ENCODE data around the gene TECR.
"Not testable (repeated sequence)": the region's sequence is repeated elsewhere in the genome, so short reads cannot be mapped to it uniquely, and the experiment has no call there.

TECR gene

DNA sequence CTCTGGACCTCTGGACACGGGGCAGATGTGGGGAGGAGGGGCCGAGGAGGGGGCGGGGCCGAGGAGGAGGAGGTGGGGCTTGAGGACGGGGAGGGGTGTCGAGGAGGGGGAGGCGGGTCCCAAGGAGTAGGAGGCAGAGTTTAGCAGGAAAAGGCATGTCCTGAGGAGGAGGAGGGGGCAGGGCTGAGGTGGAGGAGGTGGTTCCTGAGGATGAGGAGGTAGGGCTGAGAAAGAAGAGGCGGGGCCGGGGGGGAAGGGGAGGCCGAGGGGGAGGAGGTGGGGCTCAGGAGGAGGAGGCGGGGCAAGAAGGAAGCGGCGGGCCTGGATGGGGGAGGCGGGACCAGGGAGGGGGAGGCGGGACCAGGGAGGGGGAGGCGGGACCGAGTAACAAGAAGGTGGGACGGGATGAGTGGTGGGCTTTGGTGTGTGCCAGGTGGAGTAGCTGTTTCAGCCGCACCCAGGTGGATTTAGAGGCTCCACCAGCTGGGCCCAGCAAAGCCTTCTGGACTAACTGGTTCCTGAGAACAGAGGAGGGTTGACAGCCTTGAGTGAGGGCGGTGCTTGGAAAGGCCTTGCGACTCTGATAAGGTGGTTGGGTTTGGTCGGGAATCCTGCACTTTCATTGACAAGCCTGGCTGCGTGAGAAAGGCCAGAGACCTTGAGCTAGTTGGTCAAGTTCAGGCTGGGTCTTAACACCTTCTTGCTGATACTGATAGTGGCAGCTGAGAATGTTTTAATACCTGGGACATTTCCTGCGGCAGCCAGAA is 7.7 kb downstream of the TECR start:
- no peak for DNase-seq (ENCODE audit: low read depth, low spot score)

DNA sequence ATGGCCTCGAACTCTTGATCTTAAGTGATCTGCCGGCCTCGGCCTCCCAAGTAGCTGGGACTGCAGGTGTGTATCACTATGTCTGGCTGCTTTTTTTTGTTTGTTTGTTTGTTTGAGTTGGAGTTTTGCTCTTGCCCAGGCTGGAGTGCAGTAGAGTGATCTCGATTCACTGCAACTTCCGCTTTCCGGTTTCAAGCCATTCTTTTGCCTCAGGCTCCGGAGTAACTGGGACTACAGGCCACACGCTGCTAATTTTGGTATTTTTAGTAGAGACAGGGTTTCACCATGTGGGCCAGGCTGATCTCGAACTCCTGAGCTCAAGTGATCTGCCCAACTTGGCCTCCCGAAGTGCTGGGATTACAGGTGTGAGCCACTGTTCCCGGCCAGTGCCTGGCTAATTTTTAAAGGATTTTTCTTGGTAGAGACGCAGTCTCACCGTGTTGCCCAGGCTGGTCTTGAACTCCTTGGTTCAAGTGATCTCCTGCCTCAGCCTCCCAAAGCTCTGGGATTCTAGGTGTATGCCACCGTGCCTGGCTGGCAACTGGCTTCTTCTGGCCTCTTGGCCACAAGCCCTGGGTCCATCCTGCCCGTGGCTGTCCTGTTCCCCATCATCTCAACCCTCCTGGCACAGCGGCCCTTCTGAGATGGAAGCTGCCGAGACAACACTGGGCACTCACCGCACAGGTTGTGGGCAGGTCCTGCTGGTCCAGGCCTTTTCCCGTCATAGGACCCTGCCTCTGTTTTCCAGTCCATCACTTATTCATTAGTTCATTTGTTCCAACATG is 11.5 kb downstream of the TECR start:
- DNase-seq (ENCODE audit: low read depth, low spot score), result no peak

DNA sequence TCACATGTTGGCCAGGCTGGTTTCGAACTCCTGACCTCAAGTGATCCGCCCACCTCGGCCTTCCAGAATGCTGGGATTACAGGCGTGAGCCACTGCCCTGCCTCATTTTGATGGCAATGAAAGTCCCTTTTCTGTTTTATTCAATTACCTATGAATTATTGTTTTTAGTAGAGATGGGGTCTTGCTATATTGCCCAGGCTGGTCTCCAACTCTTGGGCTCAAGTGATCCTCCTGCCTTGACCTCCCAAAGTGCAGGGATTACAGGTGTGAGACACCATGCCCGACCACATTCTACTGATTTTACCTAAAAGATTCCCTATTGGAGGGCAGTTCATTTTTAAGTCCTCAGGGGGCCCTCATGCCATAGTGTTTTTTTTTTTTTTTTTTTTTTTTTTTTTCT is 12.6 kb downstream of the TECR start:
- not testable (repeated sequence) for DNase-seq (ENCODE audit: low read depth, low spot score)

DNA sequence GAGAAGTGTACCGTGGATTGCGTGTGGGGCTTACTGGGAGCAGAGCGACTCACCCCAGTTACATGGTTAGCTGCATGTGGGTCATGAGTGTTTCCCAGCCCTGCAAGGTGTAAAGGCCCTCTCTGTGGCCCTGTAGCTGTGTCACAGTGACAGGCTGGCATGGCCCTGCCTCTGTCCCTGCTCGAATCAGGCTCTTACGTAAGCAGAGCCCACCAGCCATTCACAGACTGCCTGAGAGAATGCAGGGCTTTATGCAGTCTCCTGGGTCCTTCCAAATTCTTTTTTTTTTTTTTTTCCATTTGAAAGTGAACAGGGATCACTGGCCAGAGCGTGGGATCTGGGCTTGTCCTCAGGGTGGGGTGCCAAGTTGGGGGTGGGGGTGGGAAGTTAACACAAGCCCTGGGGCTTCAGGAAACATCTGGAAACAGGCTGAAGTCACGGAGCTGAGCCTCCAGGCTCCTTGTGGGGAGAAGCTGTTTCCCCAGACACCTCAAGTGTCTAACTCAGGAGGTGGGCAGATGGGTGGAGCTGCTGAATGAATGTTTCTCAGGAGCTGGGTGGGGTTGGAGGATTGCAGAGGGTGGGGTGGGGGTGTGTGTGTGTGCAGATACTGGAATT is 13.4 kb downstream of the TECR start:
- no peak for DNase-seq (ENCODE audit: low read depth, low spot score)

DNA sequence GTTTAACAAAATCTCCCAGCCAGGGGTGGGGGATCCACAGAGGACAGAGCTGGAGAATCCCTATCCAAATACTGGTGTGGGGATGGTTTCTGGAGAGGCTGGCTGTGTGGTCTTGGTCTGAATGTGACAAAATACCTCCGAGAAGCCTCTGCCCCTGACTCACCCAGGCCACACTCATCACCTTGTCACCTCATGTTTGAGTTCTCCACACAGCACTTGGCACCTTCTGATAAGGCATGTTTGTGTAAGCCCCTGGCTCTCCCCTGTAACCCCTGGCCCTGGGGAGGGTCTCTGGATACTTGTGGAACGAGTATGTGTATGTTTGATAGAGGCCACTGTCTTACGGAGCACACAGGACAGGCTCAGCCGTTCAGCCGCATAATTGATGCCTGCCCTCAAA is 14.7 kb downstream of the TECR start:
- no peak for DNase-seq (ENCODE audit: low read depth, low spot score)

DNA sequence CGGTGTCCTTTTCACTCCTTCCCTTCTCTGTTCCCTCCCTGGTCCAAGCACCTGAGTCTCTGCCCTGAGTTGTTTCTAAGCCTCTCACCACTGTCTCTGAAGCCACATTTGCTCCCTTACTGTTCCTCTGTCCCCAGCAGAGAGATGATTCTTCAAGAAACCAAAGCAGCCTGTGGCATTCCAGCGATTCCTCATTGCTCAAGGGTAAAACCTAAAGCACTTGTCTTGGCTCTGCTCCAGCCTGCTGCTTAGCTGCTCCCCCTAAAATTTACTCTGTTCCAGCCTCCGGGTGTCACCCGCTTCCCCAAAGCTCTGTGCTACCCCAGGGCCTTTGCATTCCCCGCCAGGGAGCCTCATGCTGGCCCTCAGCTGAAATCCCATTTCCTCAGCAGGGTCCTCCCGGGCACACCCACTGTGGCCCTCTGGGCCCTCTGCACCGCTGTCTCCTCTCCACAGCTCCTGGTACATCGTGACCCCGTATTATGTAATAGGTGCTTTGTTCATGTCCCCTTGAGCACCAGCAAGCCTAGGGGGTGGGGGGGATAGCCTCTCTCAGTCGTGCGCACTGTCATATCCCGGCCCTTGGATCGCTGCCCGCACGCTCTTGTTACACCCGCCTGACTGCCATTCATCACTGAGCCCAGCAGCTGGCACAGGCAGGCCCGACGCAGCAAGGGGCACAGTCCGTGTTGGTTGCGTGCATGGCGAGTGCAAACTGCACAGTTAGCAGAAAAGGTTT is 15.8 kb downstream of the TECR start:
- no peak for DNase-seq (ENCODE audit: low read depth, low spot score)

DNA sequence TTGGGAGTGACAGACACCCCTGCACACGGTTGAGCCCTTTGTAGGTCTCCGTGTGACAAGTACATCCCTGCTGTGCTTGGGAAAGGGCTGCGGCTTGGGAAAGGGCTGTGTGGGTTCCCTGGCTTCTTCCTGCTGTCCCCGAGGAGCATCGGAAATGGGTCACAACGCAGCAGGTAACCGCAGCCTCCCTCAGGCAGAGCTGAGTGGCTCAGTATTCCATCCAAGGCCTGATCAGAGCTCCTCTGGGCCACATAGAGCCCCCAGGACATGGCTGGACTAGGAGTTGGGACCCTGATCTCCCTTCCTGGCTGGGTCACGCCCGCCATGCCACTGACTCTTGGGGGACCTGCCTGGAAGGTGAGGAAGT is 16.3 kb downstream of the TECR start:
- no peak for DNase-seq (ENCODE audit: low read depth, low spot score)

DNA sequence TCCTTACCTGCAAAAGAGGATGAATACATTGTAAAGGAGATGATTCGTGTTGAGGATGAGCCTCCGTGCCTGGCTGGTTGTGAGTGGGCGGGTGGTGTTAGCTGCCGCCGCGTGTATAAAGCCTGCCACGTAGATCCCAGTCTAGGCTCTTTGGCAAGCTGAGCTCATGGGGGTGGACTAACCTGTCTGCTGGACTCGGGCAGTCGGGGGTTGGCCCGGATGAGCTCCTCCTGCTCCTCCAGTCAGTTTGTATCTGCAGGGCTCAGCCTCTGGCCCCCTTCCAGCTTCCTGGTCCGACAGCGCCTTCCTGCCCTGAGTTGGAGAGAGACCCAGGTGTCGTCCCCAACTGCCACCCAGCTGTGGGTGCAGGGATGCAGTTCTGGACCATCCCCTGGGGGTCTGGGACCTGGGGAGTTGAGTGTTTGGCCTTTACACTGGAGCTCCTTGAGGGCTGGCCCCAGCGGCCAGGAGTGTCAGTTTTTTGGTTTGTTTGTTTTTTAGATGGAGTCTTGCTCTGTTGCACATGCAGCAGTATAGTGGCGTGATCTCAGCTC is 20.9 kb downstream of the TECR start:
- DNase-seq (ENCODE audit: low read depth, low spot score), result no peak

DNA sequence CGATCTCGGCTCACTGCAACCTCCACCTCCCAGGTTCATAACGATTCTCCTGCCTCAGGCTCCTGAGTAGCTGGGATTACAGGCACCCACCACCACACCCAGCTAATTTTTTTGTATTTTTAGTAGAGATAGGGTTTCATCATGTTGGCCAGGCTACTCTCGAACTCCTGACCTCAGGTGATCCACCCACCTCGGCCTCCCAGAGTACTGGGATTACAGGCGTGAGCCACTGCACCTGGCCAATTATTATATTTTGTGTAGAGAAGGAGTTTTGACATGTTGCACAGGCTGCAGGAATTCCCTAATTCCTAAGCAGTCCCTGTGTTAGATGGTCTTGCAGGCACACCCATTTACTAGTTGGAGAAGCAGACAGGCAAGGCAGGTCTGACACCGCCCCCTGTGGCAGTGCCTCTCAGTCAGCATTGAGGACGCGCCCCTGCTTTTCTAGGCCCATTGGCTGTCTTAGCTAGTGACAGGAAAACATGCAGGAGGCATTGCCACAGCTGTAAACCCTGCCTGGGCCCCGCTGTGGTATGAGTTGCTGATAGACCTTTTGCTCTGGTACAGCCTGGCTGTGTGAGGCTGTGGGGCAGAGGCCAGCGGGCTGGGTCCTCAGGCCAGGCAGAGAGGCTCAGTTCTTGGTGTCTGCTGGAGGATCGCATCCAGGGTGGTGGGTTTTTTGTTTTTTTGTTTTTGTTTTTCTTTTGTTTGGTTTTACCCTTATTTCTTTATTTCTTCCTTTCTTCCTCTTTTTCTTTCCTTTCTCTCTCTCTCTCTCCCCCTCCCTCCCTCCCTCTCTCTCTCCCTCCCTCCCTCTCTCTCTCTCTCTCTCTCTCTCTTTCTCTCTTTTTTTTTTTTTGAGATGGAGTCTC is 22.0 kb downstream of the TECR start:
- peak; percentile 50 for DNase-seq (ENCODE audit: low read depth, low spot score)

DNA sequence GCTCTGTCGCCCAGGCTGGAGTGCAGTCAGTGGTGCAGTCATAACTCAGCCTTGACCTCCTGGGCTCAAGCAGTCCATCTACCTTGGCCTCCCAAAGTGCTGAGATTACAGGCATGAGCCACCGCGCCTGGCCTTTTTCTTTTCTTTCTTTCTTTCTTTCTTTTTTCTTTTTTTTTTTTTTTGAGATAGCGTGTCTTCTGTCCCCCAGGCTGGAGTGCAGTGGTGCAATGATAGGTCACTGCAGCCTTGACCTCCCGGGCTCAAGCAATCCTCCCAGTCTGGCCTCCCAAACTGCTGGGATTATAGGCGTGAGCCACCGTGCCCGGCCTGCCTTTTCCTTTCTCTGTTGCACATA is 22.6 kb downstream of the TECR start:
- DNase-seq (ENCODE audit: low read depth, low spot score), result not testable (repeated sequence)

DNA sequence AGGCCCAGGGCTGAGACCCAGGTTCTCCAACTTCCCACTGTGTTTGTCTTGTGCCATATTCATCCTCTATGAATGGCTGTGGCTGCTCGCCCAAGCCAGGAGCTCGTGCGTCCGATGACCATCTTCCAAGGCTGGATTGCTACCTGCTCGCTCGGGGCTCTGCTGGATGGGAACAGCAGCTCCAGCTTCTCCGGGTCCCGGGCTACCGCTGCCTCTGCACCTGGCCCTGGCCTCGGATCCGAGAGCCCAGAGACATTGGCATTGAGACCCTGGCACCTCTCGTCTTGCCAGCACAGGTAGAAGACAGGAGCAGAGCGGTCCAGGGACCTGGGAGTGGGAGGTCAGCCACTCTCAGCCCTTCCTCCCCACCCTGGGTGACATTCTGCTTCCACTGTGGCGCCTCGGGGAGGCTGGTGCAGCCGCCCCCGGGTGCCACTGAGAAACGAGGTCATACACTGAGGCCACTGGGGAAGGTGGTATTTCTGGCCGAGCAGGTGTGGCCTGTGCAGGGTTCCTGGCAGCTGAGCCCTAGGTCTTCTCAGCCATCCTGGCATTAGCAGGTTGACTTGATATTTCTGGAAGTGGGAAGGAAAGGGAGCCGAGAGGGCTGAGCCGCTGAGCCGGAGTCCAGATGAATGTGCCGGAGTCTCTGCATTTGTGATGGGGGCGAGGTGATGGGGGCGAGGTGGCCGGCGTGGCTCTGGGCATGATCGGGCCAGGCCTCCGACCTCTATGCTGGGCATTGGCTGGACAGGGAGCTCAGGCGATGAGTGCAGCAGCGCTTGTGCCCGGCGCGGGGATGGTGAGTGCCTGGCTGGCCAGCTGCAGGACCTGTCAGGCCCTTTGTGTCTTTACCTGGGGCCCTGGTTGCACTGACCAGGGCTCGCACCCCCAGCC is 23.9 kb downstream of the TECR start:
- DNase-seq (ENCODE audit: low read depth, low spot score), result no peak

DNA sequence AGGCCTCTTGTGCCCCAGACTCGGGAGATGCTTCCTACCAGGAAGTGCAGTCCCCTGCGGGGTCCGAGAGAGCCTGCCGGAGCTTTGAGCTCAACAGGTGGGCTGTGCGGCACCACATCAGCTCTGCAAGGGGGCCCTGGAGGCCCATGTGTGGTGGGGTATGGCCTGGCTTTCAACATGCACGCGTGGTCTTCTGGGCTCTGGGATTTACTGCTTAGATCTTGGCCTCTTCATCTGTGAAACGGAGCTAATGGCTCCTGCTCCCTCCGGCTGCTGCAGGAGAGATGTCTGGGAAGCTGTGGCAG is 24.5 kb downstream of the TECR start:
- DNase-seq (ENCODE audit: low read depth, low spot score), result no peak

DNA sequence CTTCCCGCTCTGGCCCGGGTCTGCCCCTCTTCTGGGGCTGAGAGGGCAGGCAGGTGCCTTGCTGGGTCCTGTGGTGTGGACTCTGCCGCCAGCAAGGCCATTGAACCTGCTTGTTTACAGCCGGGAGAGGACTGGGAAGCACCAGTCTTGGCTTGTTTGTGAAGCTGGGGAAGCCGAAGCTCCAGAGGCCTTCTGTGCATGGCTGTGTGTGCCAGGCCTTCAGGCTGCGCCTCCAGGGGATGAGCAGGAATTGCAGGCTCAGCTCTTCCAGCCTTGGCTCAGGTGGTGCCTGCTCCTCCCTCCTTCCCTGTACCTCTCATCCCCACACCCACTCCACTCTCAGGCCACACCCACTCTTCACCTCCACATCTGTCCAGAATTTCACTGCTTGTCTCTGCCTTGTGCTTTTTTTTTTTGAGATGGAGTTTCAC is 25.0 kb downstream of the TECR start:
- DNase-seq (ENCODE audit: low read depth, low spot score), result no peak

DNA sequence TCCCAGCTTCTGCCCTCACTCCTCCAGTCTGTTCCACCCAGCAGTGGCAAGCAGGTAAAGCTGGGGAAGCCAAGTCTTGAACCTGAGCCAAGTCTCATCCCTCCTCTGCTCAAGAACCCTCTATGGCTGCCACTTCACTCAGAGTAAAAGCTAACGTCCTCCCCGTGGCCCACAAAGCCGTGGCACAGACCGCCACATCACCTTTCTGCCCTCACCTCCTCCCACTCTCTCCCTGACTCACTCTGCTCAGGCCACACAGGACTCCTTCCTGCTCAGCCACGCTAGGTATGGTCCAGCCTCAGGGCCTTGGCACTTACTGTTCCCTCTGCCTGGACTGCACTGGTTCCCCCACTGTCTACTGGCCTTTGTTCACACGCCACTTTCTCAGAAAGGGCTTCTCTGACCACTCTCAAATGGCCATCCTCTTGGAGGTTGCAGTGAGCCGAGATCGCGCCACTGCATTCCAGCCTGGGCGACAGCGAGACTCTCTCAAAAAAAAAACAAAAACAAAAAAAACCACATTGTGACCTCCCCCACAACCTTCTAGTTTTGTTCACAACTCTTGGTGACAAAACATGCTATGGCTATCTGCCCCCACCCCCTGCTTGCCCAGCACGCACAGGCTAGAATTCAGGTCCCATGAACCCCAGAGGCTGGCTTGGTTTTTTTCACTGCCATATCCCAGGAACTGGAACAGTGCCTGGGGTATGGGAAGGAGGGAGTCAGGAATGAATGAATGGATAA is 26.7 kb downstream of the TECR start:
- DNase-seq (ENCODE audit: low read depth, low spot score), result no peak

DNA sequence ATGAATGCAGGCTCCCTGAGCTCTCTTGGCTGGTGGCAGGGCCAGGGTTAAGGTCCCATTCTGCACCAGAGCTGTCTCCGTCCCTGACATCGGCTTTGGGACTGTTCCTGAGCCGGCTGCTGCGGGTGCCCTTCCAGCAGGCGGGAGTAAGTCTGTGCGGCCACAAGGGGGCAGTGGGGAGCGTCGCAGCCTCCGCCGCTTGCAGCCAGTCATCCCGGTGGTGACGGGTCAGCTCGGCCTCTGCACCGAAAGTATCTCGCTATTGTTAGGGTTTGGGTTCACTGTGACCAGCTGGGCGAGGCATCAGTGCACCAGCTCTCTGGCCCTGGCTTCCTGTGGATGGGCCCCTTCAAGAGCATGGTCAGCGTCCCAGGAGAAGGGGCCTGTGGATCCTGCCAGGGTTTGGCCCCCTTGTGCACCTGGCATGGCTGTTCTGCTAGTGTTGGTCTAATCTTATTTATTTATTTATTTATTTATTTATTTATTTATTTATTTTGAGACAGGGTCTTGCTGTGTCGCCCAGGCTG is 27.3 kb downstream of the TECR start:
- no peak for DNase-seq (ENCODE audit: low read depth, low spot score)

DNA sequence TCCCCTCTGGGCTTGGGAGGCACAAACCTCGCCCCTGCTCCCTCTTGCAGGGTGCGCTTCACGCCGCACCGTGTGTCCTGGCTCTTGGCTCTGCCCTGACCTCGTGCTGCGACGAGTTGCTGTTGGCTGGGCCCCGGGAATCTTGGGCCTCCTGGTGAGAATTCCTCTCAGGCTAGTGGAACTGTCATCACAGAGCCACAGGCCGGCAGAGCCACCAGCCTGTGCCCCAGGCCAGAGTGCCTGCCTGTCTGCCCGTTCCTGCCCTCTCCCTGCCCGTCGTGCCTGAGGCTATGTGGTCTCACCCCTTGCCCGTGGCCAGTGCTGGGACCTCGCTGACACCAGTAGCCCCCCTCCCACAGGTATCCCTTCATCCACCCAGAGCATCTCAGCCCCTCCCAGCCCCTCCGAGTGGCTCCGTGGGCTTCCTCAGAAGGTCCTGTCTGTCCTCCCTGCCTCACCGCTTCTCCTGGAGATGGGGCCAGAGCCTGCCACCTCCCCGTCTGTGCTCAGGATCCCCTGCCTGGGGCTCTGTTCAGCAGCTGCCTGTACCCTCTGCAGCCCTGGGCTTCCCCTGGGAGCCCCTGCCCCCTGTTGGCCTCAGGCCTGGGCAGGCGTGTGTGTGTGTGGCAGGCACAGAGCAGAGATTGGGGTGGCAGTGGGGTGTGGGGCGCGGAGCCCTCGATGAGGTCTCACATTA is 29.1 kb downstream of the TECR start:
- DNase-seq (ENCODE audit: low read depth, low spot score), result no peak

DNA sequence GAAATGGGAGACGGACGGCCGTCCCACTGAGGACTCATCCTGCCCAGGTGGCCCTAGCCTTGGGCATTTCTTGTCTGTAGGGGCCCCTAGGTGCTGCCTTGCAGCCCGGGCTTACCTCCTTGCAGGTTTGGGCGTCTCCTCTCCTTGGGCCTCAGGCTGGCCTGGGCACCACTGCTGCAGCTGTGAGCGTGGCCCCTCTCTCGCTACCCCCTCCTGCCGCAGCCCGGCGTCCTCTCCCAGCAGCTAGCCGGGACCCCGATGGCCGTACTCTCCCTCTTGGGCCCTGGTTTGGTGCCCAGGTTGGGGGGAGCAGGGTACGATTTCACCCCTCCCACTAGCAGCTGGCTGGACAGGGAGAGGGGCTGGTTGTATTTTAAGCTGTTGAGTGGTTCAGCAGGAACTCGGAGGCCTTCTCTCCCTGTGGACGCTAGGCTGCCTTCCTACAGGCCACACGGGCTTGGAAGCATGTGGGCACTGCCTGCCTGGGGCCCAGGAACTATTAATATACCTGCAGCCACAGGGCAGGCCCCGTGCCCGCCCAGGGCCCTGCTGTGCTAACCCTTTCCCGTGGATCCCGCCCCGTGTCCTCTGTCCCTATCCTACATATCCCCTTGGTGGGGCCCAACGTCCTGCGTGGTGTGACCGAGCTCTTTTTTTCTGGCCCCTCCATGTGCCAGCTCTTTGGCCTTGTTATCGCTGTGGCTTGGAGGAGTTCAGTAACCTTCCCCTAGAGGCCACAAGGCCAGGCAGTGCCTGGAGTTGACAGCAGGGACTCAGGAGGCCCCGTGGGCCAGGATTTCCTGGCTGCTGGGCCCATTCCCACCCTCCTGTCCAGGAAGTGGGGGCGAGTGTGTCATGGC is 30.8 kb downstream of the TECR start:
- no peak for DNase-seq (ENCODE audit: low read depth, low spot score)

DNA sequence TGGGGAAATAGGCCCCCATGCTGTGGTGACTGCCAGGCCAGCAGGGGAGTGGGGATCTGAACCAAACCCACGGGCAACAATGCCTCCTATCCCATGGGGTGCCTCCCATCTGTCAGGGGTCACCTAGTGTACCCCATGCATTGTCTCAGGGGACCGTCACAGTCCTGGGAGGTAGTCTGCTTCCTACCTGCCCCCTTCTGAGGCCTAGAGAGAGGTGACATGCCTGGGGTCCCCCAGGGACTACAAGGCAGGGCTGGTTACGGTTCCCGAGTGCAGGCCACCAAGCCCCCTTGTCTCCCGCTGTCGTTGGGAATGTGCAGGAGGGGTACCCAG is 31.3 kb downstream of the TECR start:
- no peak for DNase-seq (ENCODE audit: low read depth, low spot score)

All from activated CD4-positive, CD25-positive, alpha-beta regulatory T cell treated with anti-CD3 and anti-CD28 coated beads, Interleukin-2, amount 50 U/mL, for 16 hours (primary cell).